ENCODE data around the gene EVA1B. TPM values are rescaled to one million over a fixed set of nuclear protein-coding genes. Genes with fewer than 3 reads are reported as not detected.

Gene EVA1B
- total RNA-seq, 2 experiments from 2014 or later, result 25.5 to 28.7 TPM

- H3K4me3 Mint-ChIP-seq, result no peak overlapping the region
- H3K4me1 Mint-ChIP-seq, result peaks cover 33% of the 10 kb centered on the region
- ChIA-PET POLR2A (interaction anchor here (1.1 kb wide), 1 partner anchor 48 kb away, joined by 3 read pairs; the partner anchor contains the start of gene SH3D21), CTCF (no interaction called here)
- H3K27ac Mint-ChIP-seq, result no peak overlapping the region
- H3K27me3 Mint-ChIP-seq, result no peaks in the 10 kb centered on the region
- no peaks in the 10 kb centered on the region for H3K9me3 Mint-ChIP-seq
- no peak for DNase-seq
- H3K36me3 Mint-ChIP-seq (ENCODE audit: low read depth), result peaks cover 59% of the 10 kb centered on the region
Observed at GRCh38 chr1:36354486-36354885, 31.0 kb upstream of the EVA1B start.

GRCh38 chr1:36352910-36353878 lies 29.7 kb upstream of the EVA1B start:
- H3K4me3 Mint-ChIP-seq, result no peak overlapping the region
- peaks cover 56% of the 10 kb centered on the region for H3K36me3 Mint-ChIP-seq (ENCODE audit: low read depth)
- no peak overlapping the region for H3K27ac Mint-ChIP-seq
- H3K27me3 Mint-ChIP-seq, result no peaks in the 10 kb centered on the region
- H3K4me1 Mint-ChIP-seq, result peaks cover 31% of the 10 kb centered on the region
- no peak for DNase-seq
- ChIA-PET POLR2A (interaction anchor here (0.6 to 3.8 kb wide), 4 partner anchors 14 to 47 kb away, joined by 3 to 24 read pairs (median 3); partner anchors contain the start of gene SH3D21), CTCF (interaction anchor here (0.6 to 1.5 kb wide), 4 partner anchors 10 to 59 kb away, joined by 3 to 4 read pairs (median 3); no protein-coding TSS in a partner anchor)
- H3K9me3 Mint-ChIP-seq, result no peaks in the 10 kb centered on the region

GRCh38 chr1:36352125-36352909 lies 28.9 kb upstream of the EVA1B start:
- H3K4me1 Mint-ChIP-seq, result peaks cover 30% of the 10 kb centered on the region
- peaks cover 57% of the 10 kb centered on the region for H3K36me3 Mint-ChIP-seq (ENCODE audit: low read depth)
- H3K4me3 Mint-ChIP-seq, result no peak overlapping the region
- POLR2A ChIA-PET, result interaction anchor here (0.6 to 3.8 kb wide), 4 partner anchors 14 to 36 kb away, joined by 3 to 24 read pairs (median 4); no protein-coding TSS in a partner anchor
- H3K27me3 Mint-ChIP-seq, result no peaks in the 10 kb centered on the region
- H3K9me3 Mint-ChIP-seq, result no peaks in the 10 kb centered on the region
- DNase-seq, result no peak
- peak overlapping the region; percentile 56 for H3K27ac Mint-ChIP-seq
- CTCF ChIA-PET, result interaction anchor here (0.6 to 1.7 kb wide), 5 partner anchors 9 to 59 kb away, joined by 3 to 4 read pairs (median 3); no protein-coding TSS in a partner anchor

GRCh38 chr1:36351227-36351977 lies 28.0 kb upstream of the EVA1B start:
- H3K36me3 Mint-ChIP-seq (ENCODE audit: low read depth), result peaks cover 57% of the 10 kb centered on the region
- ChIA-PET CTCF (interaction anchor here (0.9 to 1.8 kb wide), 8 partner anchors 10 to 67 kb away, joined by 3 to 10 read pairs (median 4); partner anchors contain the start of gene SH3D21), POLR2A (interaction anchor here (0.7 to 3.8 kb wide), 9 partner anchors 8 to 46 kb away, joined by 3 to 24 read pairs (median 3); partner anchors contain the start of genes EVA1B, LSM10 and STK40)
- H3K9me3 Mint-ChIP-seq, result no peaks in the 10 kb centered on the region
- H3K27me3 Mint-ChIP-seq, result no peaks in the 10 kb centered on the region
- DNase-seq, result no peak
- H3K4me3 Mint-ChIP-seq, result no peak overlapping the region
- peaks cover 30% of the 10 kb centered on the region for H3K4me1 Mint-ChIP-seq
- H3K27ac Mint-ChIP-seq, result peak overlapping the region; percentile 63

- peak; percentile 48 for DNase-seq
- Mint-ChIP-seq H3K4me3 (no peak overlapping the region), H3K9me3 (no peaks in the 10 kb centered on the region), H3K4me1 (peaks cover 30% of the 10 kb centered on the region), H3K27me3 (no peaks in the 10 kb centered on the region), H3K27ac (peak overlapping the region; percentile 63), H3K36me3 (ENCODE audit: low read depth) (peaks cover 53% of the 10 kb centered on the region)
- ChIA-PET CTCF (interaction anchor here (0.6 to 1.8 kb wide), 9 partner anchors 9 to 1139 kb away, joined by 3 to 10 read pairs (median 4); partner anchors contain the start of gene SH3D21), POLR2A (interaction anchor here (0.7 to 3.8 kb wide), 8 partner anchors 8 to 47 kb away, joined by 3 to 24 read pairs (median 4); partner anchors contain the start of genes EVA1B, LSM10 and STK40)
Observed at GRCh38 chr1:36350659-36351226, 27.3 kb upstream of the EVA1B start.

GRCh38 chr1:36349839-36350238 lies 26.4 kb upstream of the EVA1B start:
- ChIA-PET POLR2A (interaction anchor here (1.3 to 3.8 kb wide), 2 partner anchors 17 to 35 kb away, joined by 5 to 24 read pairs; partner anchors contain the start of gene STK40), CTCF (interaction anchor here (0.6 to 1.8 kb wide), 3 partner anchors 17 to 1138 kb away, joined by 4 to 6 read pairs (median 4); no protein-coding TSS in a partner anchor)
- Mint-ChIP-seq H3K27ac (no peak overlapping the region), H3K27me3 (no peaks in the 10 kb centered on the region), H3K4me3 (no peak overlapping the region), H3K36me3 (ENCODE audit: low read depth) (peaks cover 52% of the 10 kb centered on the region), H3K9me3 (no peaks in the 10 kb centered on the region), H3K4me1 (peaks cover 30% of the 10 kb centered on the region)
- DNase-seq, result no peak

- no peaks in the 10 kb centered on the region for H3K27me3 Mint-ChIP-seq
- no peaks in the 10 kb centered on the region for H3K9me3 Mint-ChIP-seq
Observed at GRCh38 chr1:36349241-36349671, 25.8 kb upstream of the EVA1B start.

GRCh38 chr1:36346741-36347370 lies 23.4 kb upstream of the EVA1B start:
- POLR2A ChIA-PET, result interaction anchor here (0.7 to 1.3 kb wide), 2 partner anchors 50 to 83 kb away, joined by 3 read pairs; no protein-coding TSS in a partner anchor

More at GRCh38 chr1:36349241-36349671, 25.8 kb upstream of the EVA1B start:
- Mint-ChIP-seq H3K4me1 (peaks cover 27% of the 10 kb centered on the region), H3K27ac (no peak overlapping the region), H3K4me3 (no peak overlapping the region), H3K36me3 (ENCODE audit: low read depth) (peaks cover 52% of the 10 kb centered on the region)
- DNase-seq, result no peak
- CTCF ChIA-PET, result interaction anchor here (1.4 to 1.8 kb wide), 2 partner anchors 20 kb away, joined by 4 read pairs; no protein-coding TSS in a partner anchor
- POLR2A ChIA-PET, result interaction anchor here (1.5 to 3.8 kb wide), 2 partner anchors 18 to 38 kb away, joined by 4 to 24 read pairs; no protein-coding TSS in a partner anchor

GRCh38 chr1:36345353-36345752 lies 21.9 kb upstream of the EVA1B start:
- H3K4me3 Mint-ChIP-seq, result no peak overlapping the region
- POLR2A ChIA-PET, result interaction anchor here (1.3 kb wide), 1 partner anchor 52 kb away, joined by 3 read pairs; no protein-coding TSS in a partner anchor
- H3K9me3 Mint-ChIP-seq, result no peaks in the 10 kb centered on the region
- CTCF ChIA-PET, result interaction anchor here (1.9 kb wide), 1 partner anchor 23 kb away, joined by 5 read pairs; no protein-coding TSS in a partner anchor
- H3K27ac Mint-ChIP-seq, result no peak overlapping the region
- H3K4me1 Mint-ChIP-seq, result peaks cover 4% of the 10 kb centered on the region
- H3K27me3 Mint-ChIP-seq, result no peaks in the 10 kb centered on the region
- H3K36me3 Mint-ChIP-seq (ENCODE audit: low read depth), result peaks cover 45% of the 10 kb centered on the region
- DNase-seq, result no peak

More at GRCh38 chr1:36346741-36347370, 23.4 kb upstream of the EVA1B start:
- no peak for DNase-seq
- CTCF ChIA-PET, result interaction anchor here (0.5 to 2.1 kb wide), 6 partner anchors 19 to 817 kb away, joined by 3 to 8 read pairs (median 4); no protein-coding TSS in a partner anchor
- no peak overlapping the region for H3K4me3 Mint-ChIP-seq
- no peaks in the 10 kb centered on the region for H3K9me3 Mint-ChIP-seq
- peaks cover 19% of the 10 kb centered on the region for H3K4me1 Mint-ChIP-seq
- H3K27me3 Mint-ChIP-seq, result no peaks in the 10 kb centered on the region
- no peak overlapping the region for H3K27ac Mint-ChIP-seq
- peaks cover 43% of the 10 kb centered on the region for H3K36me3 Mint-ChIP-seq (ENCODE audit: low read depth)

GRCh38 chr1:36344395-36344680 lies 20.9 kb upstream of the EVA1B start:
- CTCF ChIA-PET, result interaction anchor here (3.2 kb wide), 1 partner anchor 24 kb away, joined by 35 read pairs; no protein-coding TSS in a partner anchor
- Mint-ChIP-seq H3K27ac (no peak overlapping the region), H3K4me3 (no peak overlapping the region), H3K4me1 (peaks cover 3% of the 10 kb centered on the region), H3K9me3 (no peaks in the 10 kb centered on the region), H3K27me3 (no peaks in the 10 kb centered on the region), H3K36me3 (ENCODE audit: low read depth) (peaks cover 47% of the 10 kb centered on the region)
- DNase-seq, result no peak
- POLR2A ChIA-PET, result no interaction called here

Data from activated CD4-positive, alpha-beta memory T cell treated with anti-CD3 and anti-CD28 coated beads, Interleukin-2, amount 10 ng/mL, durations not matched to agents 7 days and 5 days (primary cell).